Loucy (cell line): ENCODE measurements around the gene SEMA4C.

Experiments used
- EZH2phosphoT487 ChIP-seq: fragments of 200-600 bp; IDR thresholded peaks from 2 replicates; pipeline ENCODE4 v1.6.1; 2018; ENCODE audit warnings: antibody characterized with exemption, mild to moderate bottlenecking, moderate library complexity, borderline replicate concordance
- TF ChIP-seq, protein P1 (sequence below): fragments of 200-600 bp; sonication (generic); conservative IDR thresholded peaks from 2 replicates; pipeline ENCODE4 v1.5.1; 2014; ENCODE audit warnings: mild to moderate bottlenecking, antibody characterized with exemption, low read length

GRCh38 chr2:96877631-96878092, 7.8 kb upstream of the SEMA4C start:
- TF ChIP-seq, protein P1, sequence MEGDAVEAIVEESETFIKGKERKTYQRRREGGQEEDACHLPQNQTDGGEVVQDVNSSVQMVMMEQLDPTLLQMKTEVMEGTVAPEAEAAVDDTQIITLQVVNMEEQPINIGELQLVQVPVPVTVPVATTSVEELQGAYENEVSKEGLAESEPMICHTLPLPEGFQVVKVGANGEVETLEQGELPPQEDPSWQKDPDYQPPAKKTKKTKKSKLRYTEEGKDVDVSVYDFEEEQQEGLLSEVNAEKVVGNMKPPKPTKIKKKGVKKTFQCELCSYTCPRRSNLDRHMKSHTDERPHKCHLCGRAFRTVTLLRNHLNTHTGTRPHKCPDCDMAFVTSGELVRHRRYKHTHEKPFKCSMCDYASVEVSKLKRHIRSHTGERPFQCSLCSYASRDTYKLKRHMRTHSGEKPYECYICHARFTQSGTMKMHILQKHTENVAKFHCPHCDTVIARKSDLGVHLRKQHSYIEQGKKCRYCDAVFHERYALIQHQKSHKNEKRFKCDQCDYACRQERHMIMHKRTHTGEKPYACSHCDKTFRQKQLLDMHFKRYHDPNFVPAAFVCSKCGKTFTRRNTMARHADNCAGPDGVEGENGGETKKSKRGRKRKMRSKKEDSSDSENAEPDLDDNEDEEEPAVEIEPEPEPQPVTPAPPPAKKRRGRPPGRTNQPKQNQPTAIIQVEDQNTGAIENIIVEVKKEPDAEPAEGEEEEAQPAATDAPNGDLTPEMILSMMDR: no peak
- TF ChIP-seq EZH2phosphoT487: no peak
